ENCODE data around the gene TIGD7. TPM values are rescaled to one million over a fixed set of nuclear protein-coding genes. Genes with fewer than 3 reads are reported as not detected.

Gene TIGD7
- total RNA-seq, 2 donors from 2014 or later = 4.4 to 15.5 TPM

DNA sequence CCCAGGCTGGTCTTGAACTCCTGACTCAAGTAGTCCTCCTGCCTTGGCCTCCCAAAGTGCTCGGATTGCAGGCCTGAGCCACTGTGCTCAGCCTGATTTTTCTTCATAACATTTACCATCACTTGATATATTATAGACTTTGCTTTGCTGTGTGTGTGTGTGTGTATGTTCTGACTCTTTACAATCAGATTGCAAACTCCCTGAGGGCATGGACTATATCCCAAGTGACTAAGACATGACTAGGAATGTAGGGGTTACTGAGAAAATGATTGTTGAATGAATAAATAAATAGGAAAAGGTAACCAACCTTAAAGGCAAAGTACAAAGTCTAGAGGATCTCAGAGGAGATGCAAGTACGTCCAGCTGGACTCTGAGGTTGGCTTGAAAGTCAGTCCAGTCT lies 40.8 kb upstream of the TIGD7 start:
- H3K27ac ChIP-seq = no peak overlapping the region
- intact Hi-C loops (cut with DNase I) = no loop called here
- H3K36me3 ChIP-seq = no peaks in the 10 kb centered on the region
- no peaks in the 10 kb centered on the region for H3K4me1 ChIP-seq (replicated peaks)
- WGBS = 55% methylated on average over 2 of the region's 2 CpGs
- H3K4me3 ChIP-seq = no peak overlapping the region
- H3K9me3 ChIP-seq = no peaks in the 10 kb centered on the region
- TF ChIP-seq, protein P1, sequence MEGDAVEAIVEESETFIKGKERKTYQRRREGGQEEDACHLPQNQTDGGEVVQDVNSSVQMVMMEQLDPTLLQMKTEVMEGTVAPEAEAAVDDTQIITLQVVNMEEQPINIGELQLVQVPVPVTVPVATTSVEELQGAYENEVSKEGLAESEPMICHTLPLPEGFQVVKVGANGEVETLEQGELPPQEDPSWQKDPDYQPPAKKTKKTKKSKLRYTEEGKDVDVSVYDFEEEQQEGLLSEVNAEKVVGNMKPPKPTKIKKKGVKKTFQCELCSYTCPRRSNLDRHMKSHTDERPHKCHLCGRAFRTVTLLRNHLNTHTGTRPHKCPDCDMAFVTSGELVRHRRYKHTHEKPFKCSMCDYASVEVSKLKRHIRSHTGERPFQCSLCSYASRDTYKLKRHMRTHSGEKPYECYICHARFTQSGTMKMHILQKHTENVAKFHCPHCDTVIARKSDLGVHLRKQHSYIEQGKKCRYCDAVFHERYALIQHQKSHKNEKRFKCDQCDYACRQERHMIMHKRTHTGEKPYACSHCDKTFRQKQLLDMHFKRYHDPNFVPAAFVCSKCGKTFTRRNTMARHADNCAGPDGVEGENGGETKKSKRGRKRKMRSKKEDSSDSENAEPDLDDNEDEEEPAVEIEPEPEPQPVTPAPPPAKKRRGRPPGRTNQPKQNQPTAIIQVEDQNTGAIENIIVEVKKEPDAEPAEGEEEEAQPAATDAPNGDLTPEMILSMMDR (IDR thresholded peaks at IDR 0.05) = no peak
- no peak for TF ChIP-seq POLR2AphosphoS5 (IDR thresholded peaks at IDR 0.05)
- TF ChIP-seq POLR2A (IDR thresholded peaks at IDR 0.05) = no peak
- no peak for DNase-seq (ENCODE audit: low spot score)
- H3K27me3 ChIP-seq (replicated peaks; ENCODE audit: insufficient read depth) = no peaks in the 10 kb centered on the region

DNA sequence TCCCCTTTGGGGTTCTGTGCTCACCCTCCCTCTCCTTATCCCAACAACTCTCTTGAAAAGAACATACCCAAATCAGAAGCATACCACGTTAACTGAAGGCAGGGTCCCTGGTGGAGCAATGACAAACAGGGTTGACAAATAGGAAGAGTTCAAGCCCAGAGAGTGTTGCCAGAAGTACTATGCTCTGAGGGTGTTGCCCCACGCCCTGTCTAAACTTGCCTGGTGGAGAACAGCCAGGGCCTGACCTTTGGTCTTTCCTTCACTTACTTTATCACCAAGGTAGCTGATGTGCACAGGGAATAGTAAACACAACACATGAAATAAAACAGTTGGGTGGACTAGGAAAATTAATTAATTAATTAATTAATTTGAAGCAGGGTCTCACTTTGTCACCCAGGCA lies 23.4 kb upstream of the TIGD7 start:
- intact Hi-C loops (cut with DNase I) = no loop called here
- no peak for DNase-seq (ENCODE audit: low spot score)
- H3K9me3 ChIP-seq = no peaks in the 10 kb centered on the region
- WGBS = 59% methylated on average over 2 of the region's 2 CpGs
- no peak overlapping the region for H3K27ac ChIP-seq
- H3K27me3 ChIP-seq (replicated peaks; ENCODE audit: insufficient read depth) = no peaks in the 10 kb centered on the region
- no peak overlapping the region for H3K4me3 ChIP-seq
- no peaks in the 10 kb centered on the region for H3K4me1 ChIP-seq (replicated peaks)
- no peaks in the 10 kb centered on the region for H3K36me3 ChIP-seq
- TF ChIP-seq, protein P1 (IDR thresholded peaks at IDR 0.05) = no peak
- TF ChIP-seq POLR2AphosphoS5 (IDR thresholded peaks at IDR 0.05) (no peak), POLR2A (IDR thresholded peaks at IDR 0.05) (no peak)

DNA sequence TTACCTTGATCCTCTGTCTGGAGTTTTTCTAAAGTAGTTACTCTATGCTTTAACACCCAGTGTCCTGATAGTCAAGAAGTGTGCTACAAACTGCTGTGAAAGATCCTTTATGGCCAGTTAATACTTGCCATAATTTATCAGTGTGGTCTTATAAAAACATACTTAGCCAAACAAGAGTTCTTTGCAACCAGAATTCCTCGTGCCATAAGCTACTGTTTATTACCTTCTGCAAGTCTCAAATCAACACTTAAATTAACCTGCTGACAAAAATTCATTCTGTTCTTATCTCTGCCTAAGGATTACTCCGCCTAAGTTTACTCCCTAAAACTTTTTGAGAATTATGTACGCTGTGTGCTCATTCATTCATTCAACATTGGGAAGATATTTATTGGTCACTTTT lies 22.9 kb upstream of the TIGD7 start:
- Histone ChIP-seq H3K27ac (no peak overlapping the region), H3K9me3 (no peaks in the 10 kb centered on the region), H3K4me1 (replicated peaks) (no peaks in the 10 kb centered on the region), H3K36me3 (no peaks in the 10 kb centered on the region), H3K4me3 (no peak overlapping the region), H3K27me3 (replicated peaks; ENCODE audit: insufficient read depth) (no peaks in the 10 kb centered on the region)
- WGBS = 38% methylated on average over 3 of the region's 3 CpGs
- intact Hi-C loops (cut with DNase I) = no loop called here
- TF ChIP-seq, protein P1 (IDR thresholded peaks at IDR 0.05) = no peak
- no peak for TF ChIP-seq POLR2A (IDR thresholded peaks at IDR 0.05)
- TF ChIP-seq POLR2AphosphoS5 (IDR thresholded peaks at IDR 0.05) = no peak
- DNase-seq (ENCODE audit: low spot score) = no peak

DNA sequence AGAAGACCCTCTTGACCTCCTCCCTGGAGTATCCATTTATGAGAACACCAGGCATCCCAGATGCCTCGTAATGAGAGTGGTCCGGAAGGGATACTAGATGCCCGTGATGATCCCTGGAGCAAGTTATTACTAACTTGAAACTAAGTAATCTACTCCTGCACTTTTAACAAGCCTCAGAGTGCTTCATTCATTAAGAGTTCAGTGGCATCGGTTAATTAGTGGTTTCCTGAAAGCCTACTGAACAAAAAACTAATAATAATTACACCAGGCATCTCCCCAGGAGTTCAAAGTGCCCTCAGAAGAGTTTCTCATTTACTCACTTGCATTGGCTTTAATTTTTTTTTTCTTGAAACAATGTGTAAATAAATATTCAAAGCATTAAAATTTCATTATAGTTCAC lies 22.3 kb upstream of the TIGD7 start:
- no peak for DNase-seq (ENCODE audit: low spot score)
- Histone ChIP-seq H3K27ac (no peak overlapping the region), H3K27me3 (replicated peaks; ENCODE audit: insufficient read depth) (no peaks in the 10 kb centered on the region), H3K36me3 (no peaks in the 10 kb centered on the region), H3K4me3 (no peak overlapping the region), H3K9me3 (no peaks in the 10 kb centered on the region), H3K4me1 (replicated peaks) (no peaks in the 10 kb centered on the region)
- 75% methylated on average over 4 of the region's 4 CpGs for WGBS
- TF ChIP-seq POLR2A (IDR thresholded peaks at IDR 0.05) (no peak), POLR2AphosphoS5 (IDR thresholded peaks at IDR 0.05) (no peak)
- TF ChIP-seq, protein P1 (IDR thresholded peaks at IDR 0.05) = no peak
- intact Hi-C loops (cut with DNase I) = no loop called here

DNA sequence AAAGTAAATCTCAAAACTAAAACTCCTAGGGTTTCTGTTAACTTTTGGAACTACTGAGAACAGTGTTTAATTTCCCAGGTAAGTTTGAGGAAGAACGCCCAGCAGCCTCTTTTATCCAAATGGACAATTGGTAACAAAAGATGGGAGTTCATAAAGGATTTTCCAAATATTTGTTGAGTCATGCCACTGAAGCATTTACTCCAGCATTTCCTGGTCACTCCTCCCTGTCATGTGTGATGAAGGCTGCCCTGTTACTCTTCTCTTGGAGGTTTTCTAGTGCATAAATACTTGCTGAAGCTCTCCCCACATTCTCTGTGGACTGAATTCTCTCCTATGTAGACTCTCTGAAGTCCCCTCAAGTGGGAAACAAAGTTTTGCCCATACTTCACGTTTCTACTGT lies 16.6 kb upstream of the TIGD7 start:
- no peak for TF ChIP-seq POLR2A (IDR thresholded peaks at IDR 0.05)
- TF ChIP-seq POLR2AphosphoS5 (IDR thresholded peaks at IDR 0.05) = no peak
- TF ChIP-seq, protein P1 (IDR thresholded peaks at IDR 0.05) = no peak
- WGBS = 65% methylated on average over 2 of the region's 2 CpGs
- no peak for DNase-seq (ENCODE audit: low spot score)
- H3K9me3 ChIP-seq = no peaks in the 10 kb centered on the region
- H3K4me3 ChIP-seq = no peak overlapping the region
- peaks cover 9% of the 10 kb centered on the region in 2 donors for H3K36me3 ChIP-seq
- H3K27ac ChIP-seq = no peak overlapping the region
- H3K27me3 ChIP-seq (replicated peaks; ENCODE audit: insufficient read depth) = no peaks in the 10 kb centered on the region
- intact Hi-C loops (cut with DNase I) = no loop called here
- H3K4me1 ChIP-seq (replicated peaks) = no peaks in the 10 kb centered on the region

Measured in prostate gland (tissue), 2 donors.